Muscle layer of duodenum (tissue), 2 donors: ENCODE measurements around the gene QSOX2.

ENCODE experiments used
- H3K27ac ChIP-seq: one replicate; pipeline ENCODE4 v1.7.0; 2013; ENCODE audit warnings: mild to moderate bottlenecking, low read length
- H3K27me3 ChIP-seq: one replicate; pipeline ENCODE4 v1.7.0; 2013; ENCODE audit warnings: low read depth, mild to moderate bottlenecking, control low read depth, low read length
- H3K36me3 ChIP-seq, 2 donors: one replicate each; pipeline ENCODE4 v1.7.0; 2013; ENCODE audit warnings: low read length in 2 of 2, control low read depth in 1 of 2, mild to moderate bottlenecking in 1 of 2; ENCODE audit not compliant: insufficient read depth in 2 of 2, control insufficient read depth in 1 of 2
- H3K4me1 ChIP-seq, 2 donors: one replicate each; pipeline ENCODE4 v1.7.0; 2013; ENCODE audit warnings: low read length in 2 of 2, mild to moderate bottlenecking in 2 of 2, control low read depth in 1 of 2, moderate library complexity in 1 of 2; ENCODE audit not compliant: insufficient read depth in 2 of 2, control insufficient read depth in 1 of 2
- H3K4me3 ChIP-seq, 2 donors: one replicate each; pipeline ENCODE4 v1.7.0; 2013; ENCODE audit warnings: low read length in 2 of 2, low read depth in 1 of 2, mild to moderate bottlenecking in 1 of 2
- H3K9me3 ChIP-seq, 2 donors: one replicate each; pipeline ENCODE4 v1.7.0; 2013; ENCODE audit warnings: low read length in 2 of 2, control low read depth in 1 of 2, mild to moderate bottlenecking in 1 of 2; ENCODE audit not compliant: control insufficient read depth in 1 of 2
- donor health status: healthy.

The QSOX2 gene

DNA sequence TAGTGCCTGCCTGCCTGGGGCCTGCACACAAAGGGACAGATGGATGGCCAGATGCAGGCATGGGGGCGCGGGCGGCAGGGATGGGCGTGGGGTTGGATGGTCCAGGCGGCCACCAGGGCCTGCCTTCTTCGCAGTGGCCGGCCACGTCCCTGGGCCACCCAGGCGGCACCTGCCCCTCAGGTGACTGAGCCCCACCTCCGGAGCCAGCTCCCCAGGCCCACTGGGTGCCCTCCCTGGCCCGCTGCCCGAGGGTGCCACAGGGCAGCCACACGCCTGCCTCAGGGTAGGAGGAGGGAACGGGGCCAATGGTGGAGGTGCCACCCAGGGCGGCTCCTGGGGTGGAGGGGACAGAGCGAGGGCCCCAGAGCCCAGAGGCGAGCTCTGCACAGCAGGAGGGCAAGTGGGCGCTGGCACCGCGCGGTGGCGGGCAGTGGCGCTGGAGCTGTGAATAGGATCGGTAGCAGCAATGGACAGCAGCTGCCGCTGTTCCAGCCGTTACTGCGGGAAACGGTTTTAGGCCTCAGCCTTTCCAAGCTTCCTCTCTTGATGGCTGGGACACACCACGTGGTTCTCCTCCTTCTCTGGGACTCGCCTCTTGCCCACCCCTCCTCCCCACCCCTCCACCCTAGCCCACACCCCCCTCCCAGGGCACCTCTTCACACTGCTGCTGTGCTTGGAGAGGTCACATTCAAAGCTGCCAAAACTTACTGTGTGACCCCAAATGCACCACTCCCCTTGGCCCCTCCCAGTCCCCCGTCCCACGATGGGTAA is 59.8 kb downstream of the QSOX2 start:
- Histone ChIP-seq H3K36me3 (no peaks in the 10 kb centered on the region), H3K4me1 (no peaks in the 10 kb centered on the region), H3K27ac (no peak overlapping the region), H3K4me3 (no peak overlapping the region), H3K27me3 (no peaks in the 10 kb centered on the region), H3K9me3 (no peaks in the 10 kb centered on the region)

DNA sequence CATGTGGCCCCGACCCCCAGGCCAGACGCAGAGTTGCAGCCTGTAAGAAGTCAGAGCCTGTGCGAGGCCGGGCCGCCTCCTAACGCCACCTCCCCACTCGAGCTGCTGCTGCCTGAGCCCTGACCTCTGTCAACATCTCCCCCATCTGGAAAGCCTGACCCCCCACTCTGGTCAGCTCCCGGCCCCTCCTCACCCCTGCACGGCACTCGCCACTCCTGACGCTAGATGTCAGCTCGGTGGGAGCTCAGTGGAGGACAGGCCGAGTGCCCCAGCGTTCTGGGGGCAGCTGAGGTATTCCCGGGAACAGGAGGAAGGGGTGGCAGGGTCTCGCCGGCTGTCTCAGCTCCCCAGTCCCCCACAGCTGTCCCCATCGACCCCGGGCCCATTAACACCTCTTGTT is 60.5 kb downstream of the QSOX2 start:
- no peak overlapping the region for H3K27ac ChIP-seq

DNA sequence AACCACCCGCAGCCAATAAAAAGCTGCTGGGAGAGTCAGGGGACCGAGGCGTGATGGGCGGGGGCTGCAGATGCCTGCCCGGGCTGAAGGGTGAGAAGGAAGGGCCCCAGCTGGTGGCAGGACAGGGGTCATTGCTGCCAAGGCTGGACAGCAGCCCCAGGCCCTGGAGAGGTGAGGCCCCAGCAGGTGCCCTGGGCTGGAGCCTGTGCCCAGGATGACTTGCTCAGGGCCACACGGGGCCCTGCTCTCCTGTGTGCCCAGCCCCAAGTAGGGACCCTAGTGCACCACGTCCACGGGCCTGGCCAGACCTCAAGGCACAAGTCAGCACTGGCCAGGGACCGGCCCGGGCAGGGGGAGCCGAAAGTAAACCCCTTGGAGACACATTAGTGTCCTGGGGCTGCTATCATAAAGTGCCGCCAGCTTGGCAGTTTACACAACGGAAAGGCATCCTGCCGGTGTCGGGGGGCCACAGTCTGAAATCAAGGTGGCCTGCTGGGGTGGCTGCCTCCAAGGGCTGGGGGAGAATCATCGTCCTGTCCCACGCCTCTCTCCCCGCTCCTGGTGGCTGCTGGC is 62.7 kb downstream of the QSOX2 start:
- no peaks in the 10 kb centered on the region for H3K27me3 ChIP-seq
- no peaks in the 10 kb centered on the region for H3K4me1 ChIP-seq
- H3K4me3 ChIP-seq: no peak overlapping the region

More for the DNA sequence above, 60.5 kb downstream of the QSOX2 start:
- Histone ChIP-seq H3K27me3 (no peaks in the 10 kb centered on the region), H3K9me3 (no peaks in the 10 kb centered on the region), H3K36me3 (no peaks in the 10 kb centered on the region), H3K4me1 (no peaks in the 10 kb centered on the region), H3K4me3 (no peak overlapping the region)

DNA sequence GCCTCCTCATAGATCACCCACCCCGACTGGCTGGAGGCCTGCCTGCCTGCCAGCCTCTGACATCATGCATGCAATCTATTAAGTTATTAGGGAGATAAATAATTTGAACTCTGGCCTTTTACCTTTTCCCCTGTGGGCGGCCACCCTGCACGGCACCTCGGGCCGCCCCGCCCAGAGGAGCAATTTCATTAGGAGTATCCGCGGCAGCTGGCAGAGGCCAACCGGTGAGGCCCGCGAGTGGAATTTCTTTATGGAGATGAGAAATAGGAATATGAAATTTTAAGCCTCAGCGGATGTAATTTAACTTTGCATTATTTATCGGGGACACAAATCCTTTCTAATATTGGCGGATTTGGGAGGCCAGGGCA is 63.2 kb downstream of the QSOX2 start:
- Histone ChIP-seq H3K27ac (no peak overlapping the region), H3K36me3 (no peaks in the 10 kb centered on the region), H3K9me3 (no peaks in the 10 kb centered on the region), H3K27me3 (no peaks in the 10 kb centered on the region), H3K4me3 (no peak overlapping the region), H3K4me1 (no peaks in the 10 kb centered on the region)

More for the DNA sequence above, 62.7 kb downstream of the QSOX2 start:
- Histone ChIP-seq H3K27ac (no peak overlapping the region), H3K9me3 (no peaks in the 10 kb centered on the region), H3K36me3 (no peaks in the 10 kb centered on the region)

DNA sequence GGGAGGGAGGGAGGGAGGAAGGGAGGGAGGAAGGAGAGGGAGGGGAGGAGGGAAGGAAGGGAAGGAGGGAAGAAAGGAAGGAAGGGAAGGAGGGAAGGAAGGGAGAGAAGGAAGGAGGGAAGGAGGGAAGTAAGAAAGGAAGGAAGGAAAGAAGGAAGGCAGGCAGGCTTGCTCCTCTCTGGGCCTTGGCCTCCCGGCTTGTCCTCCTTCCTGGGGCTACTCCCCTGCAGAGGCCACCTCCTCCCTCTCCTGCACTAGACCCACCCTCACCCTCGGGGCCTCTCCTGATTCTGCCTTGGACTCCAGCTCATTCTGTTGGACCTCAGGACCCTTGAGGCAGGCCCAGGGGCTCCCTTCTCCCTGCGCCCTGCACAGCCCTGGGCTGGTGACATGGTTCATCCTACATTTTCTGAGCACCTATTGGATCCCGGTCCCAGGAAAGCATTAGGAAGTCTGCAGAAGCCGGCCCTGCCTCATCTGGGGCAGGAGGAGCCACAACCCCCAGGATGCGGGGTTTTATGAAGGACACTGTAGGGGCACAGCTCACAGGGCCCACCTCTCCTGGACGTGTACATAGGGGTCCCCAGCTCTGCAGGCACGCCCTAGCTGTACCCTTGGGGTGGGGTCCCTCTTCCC is 63.7 kb downstream of the QSOX2 start:
- Histone ChIP-seq H3K27me3 (no peaks in the 10 kb centered on the region), H3K9me3 (no peaks in the 10 kb centered on the region), H3K4me3 (no peak overlapping the region), H3K27ac (no peak overlapping the region), H3K4me1 (no peaks in the 10 kb centered on the region), H3K36me3 (no peaks in the 10 kb centered on the region)

DNA sequence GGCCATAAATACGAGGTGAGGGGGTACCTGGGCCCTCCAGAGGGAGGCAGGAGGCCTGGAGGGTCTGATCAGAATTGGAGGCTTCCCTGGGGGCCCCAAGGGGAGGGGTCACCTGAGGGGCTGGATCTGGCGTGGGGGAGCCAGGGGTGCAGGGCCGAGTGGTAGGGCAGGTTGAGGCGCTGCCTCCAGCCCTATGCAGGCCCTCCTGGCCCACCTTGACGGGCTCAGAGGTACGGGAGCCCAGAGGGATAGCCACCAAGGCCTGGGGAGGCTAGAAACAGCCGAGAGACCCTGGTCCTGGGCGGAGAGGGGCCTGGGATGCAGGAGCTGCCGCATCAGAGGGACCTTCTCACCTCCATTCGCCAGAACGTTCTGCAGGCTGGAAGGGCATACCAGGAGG is 65.0 kb downstream of the QSOX2 start:
- no peaks in the 10 kb centered on the region for H3K27me3 ChIP-seq
- H3K27ac ChIP-seq: no peak overlapping the region
- H3K9me3 ChIP-seq: no peaks in the 10 kb centered on the region
- H3K4me1 ChIP-seq: no peaks in the 10 kb centered on the region
- no peaks in the 10 kb centered on the region for H3K36me3 ChIP-seq
- H3K4me3 ChIP-seq: no peak overlapping the region

DNA sequence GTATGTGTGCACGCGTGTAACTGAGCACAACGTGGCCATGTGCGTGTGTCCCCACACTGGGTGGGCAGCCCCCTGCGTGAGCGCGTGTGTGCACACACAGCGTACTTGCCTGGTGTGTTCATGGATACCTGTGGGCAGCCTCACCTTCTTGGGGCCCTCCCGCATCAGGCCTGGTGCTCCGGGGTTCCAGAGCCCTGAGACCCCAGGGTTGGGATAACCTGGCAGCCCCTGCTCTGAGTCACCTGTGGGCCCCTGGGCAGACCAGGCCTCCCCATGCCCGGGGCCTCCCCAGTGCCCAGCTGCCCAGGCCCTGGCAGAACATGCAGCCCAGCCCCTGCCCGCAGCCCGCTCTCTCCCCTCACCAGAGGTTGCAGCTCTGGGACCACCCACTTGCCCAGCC is 65.9 kb downstream of the QSOX2 start:
- Histone ChIP-seq H3K4me1 (no peaks in the 10 kb centered on the region), H3K27ac (no peak overlapping the region), H3K36me3 (no peaks in the 10 kb centered on the region), H3K9me3 (no peaks in the 10 kb centered on the region), H3K4me3 (no peak overlapping the region), H3K27me3 (no peaks in the 10 kb centered on the region)

DNA sequence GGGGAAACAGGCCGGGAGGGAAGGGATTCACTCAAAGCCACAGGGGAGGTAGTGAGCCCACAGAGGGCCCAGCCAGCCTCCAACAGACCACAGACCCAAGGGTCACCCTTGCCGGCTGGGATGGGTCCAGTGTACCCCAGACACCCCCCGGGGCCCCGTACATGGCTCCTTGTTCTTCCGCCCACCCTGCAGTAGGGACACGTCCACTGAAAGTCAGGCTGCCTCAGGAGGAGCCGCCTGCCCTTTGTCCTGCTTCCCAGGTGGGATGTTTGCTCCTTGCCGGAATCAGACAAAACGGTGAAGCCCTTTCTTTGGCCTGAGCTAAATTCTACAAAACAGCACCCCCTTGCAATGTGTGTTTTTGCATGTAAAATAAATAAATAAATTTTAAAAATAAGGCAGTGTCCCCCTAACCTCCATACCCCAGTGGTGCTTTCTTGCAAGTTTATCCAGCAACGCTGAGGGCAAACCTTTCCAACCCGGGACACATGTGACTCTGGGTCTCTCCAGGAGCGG is 66.5 kb downstream of the QSOX2 start:
- Histone ChIP-seq H3K4me1 (no peaks in the 10 kb centered on the region), H3K9me3 (no peaks in the 10 kb centered on the region), H3K27ac (no peak overlapping the region), H3K27me3 (no peaks in the 10 kb centered on the region), H3K36me3 (no peaks in the 10 kb centered on the region), H3K4me3 (no peak overlapping the region)

DNA sequence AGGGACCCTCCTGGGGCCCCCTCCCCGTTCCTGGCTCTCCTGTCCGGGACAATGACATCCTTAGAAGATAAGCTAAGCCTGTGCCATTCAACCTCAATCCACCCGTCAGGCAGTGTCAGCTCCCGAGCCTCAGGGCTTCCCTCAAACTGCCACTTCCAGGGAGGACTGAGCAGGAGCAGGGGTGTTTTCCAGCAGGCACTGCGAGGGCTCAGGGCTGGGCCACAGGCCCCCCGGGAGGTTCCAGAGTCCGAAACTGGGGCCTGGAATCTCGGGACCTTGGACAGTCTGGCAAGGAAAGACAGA is 66.9 kb downstream of the QSOX2 start:
- no peak overlapping the region for H3K27ac ChIP-seq
- H3K9me3 ChIP-seq: no peaks in the 10 kb centered on the region
- H3K27me3 ChIP-seq: no peaks in the 10 kb centered on the region
- no peak overlapping the region for H3K4me3 ChIP-seq
- H3K4me1 ChIP-seq: no peaks in the 10 kb centered on the region
- no peaks in the 10 kb centered on the region for H3K36me3 ChIP-seq

DNA sequence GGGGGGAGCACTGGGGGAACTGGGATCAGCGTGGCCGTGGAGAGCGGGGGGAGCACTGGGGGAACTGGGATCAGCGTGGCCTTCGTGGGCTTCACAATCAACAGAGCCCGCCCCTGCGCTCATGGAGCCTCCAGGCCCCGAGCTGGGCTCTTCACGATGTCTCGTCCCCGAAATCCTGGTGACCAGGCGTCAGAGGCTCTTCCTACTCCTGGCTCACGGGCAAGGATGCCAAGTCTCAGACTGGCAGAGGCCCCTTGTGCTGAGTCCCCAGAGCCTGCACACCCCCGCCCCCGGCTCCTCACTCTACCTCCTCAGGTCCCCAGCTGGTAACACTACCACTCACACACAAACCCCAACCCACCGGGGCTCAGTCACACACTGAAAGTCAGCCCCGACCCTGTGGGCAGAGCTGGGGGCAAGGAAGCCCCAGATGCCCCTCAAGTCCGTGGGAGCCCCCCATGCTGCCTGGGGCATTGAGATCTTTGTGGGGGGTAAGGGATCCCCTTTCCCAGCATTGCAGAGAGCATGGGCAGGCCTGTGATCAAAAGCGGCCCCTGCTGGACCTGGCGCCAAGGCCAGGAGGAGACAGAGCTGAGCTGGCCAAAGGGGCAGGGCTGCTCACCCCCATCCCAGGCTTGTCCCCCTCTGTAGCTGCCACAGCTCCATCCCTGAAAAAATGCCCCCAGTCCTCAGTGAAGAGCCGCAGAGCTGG is 67.4 kb downstream of the QSOX2 start:
- no peaks in the 10 kb centered on the region for H3K27me3 ChIP-seq

DNA sequence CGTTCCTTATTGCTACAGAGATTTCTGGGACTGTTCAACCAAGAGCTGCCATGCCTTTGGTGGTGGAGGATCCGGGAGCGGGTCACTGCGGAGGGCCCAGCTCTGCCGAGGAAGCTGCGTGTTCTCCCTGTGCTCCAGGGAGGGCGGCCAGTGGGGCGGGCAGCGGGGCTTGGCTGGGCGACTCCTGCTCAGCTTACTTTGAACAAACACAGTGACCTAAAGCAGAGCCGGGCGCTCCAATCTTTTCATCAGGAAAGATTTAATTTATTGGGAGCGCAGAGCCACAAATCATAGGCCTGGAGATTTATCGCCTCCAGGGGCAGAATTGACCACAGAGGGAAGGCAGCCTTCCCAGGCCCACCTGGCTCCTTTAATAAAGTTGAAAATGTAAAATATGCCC is 68.4 kb downstream of the QSOX2 start:
- no peaks in the 10 kb centered on the region for H3K4me1 ChIP-seq
- H3K27me3 ChIP-seq: no peaks in the 10 kb centered on the region
- no peak overlapping the region for H3K4me3 ChIP-seq
- no peak overlapping the region for H3K27ac ChIP-seq
- H3K9me3 ChIP-seq: no peaks in the 10 kb centered on the region
- H3K36me3 ChIP-seq: no peaks in the 10 kb centered on the region

More for the DNA sequence above, 67.4 kb downstream of the QSOX2 start:
- Histone ChIP-seq H3K36me3 (no peaks in the 10 kb centered on the region), H3K4me1 (no peaks in the 10 kb centered on the region), H3K27ac (no peak overlapping the region), H3K9me3 (no peaks in the 10 kb centered on the region), H3K4me3 (no peak overlapping the region)
